Measurements from ENCODE around the gene DNMT1.
"Not testable (repeated sequence)": the region's sequence is repeated elsewhere in the genome, so short reads cannot be mapped to it uniquely, and the experiment has no call there.

DNMT1 gene

GRCh38 chr19:10168386-10168948 is 26.3 kb downstream of the DNMT1 start:
- TF ChIP-seq TSHZ2 (CRISPR knock-in tag; IDR thresholded peaks at IDR 0.05) (no peak), SNAI2 (CRISPR knock-in tag; IDR thresholded peaks at IDR 0.05) (no peak), PATZ1 (CRISPR knock-in tag; IDR thresholded peaks at IDR 0.05; ENCODE audit: borderline replicate concordance) (no peak), ESRRG (CRISPR knock-in tag; IDR thresholded peaks at IDR 0.05) (no peak), ARNTL (CRISPR knock-in tag; IDR thresholded peaks at IDR 0.05; ENCODE audit: borderline replicate concordance, low read depth) (no peak), ISL1 (CRISPR knock-in tag; IDR thresholded peaks at IDR 0.05) (no peak), TCF4 (CRISPR knock-in tag; IDR thresholded peaks at IDR 0.05; ENCODE audit: borderline replicate concordance) (no peak), TOX (CRISPR knock-in tag; IDR thresholded peaks at IDR 0.05; ENCODE audit: borderline replicate concordance) (no peak), ZNF70 (CRISPR knock-in tag; IDR thresholded peaks at IDR 0.05) (no peak), BACH2 (CRISPR knock-in tag; IDR thresholded peaks at IDR 0.05; ENCODE audit: borderline replicate concordance) (no peak), GLIS3 (CRISPR knock-in tag; IDR thresholded peaks at IDR 0.05) (no peak)

GRCh38 chr19:10167459-10167858 is 27.3 kb downstream of the DNMT1 start:
- TF ChIP-seq OSR1 (CRISPR knock-in tag; IDR thresholded peaks at IDR 0.05): no peak
- no peak for TF ChIP-seq ZFP3 (CRISPR knock-in tag; IDR thresholded peaks at IDR 0.05)
- TF ChIP-seq ZNF70 (CRISPR knock-in tag; IDR thresholded peaks at IDR 0.05): no peak
- no peak for TF ChIP-seq ZFP30 (CRISPR knock-in tag; IDR thresholded peaks at IDR 0.05)
- TF ChIP-seq ZC3H10 (CRISPR knock-in tag; IDR thresholded peaks at IDR 0.05): no peak
- TF ChIP-seq ISL1 (CRISPR knock-in tag; IDR thresholded peaks at IDR 0.05): no peak
- TF ChIP-seq ARNTL (CRISPR knock-in tag; IDR thresholded peaks at IDR 0.05; ENCODE audit: borderline replicate concordance, low read depth): no peak
- TF ChIP-seq, protein P1, sequence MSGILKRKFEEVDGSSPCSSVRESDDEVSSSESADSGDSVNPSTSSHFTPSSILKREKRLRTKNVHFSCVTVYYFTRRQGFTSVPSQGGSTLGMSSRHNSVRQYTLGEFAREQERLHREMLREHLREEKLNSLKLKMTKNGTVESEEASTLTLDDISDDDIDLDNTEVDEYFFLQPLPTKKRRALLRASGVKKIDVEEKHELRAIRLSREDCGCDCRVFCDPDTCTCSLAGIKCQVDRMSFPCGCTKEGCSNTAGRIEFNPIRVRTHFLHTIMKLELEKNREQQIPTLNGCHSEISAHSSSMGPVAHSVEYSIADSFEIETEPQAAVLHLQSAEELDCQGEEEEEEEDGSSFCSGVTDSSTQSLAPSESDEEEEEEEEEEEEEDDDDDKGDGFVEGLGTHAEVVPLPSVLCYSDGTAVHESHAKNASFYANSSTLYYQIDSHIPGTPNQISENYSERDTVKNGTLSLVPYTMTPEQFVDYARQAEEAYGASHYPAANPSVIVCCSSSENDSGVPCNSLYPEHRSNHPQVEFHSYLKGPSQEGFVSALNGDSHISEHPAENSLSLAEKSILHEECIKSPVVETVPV (CRISPR knock-in tag; IDR thresholded peaks at IDR 0.05): no peak
- TF ChIP-seq GLIS3 (CRISPR knock-in tag; IDR thresholded peaks at IDR 0.05): no peak
- TF ChIP-seq PPARA (CRISPR knock-in tag; IDR thresholded peaks at IDR 0.05; ENCODE audit: borderline replicate concordance): no peak
- no peak for TF ChIP-seq RARB (CRISPR knock-in tag; IDR thresholded peaks at IDR 0.05)
- no peak for TF ChIP-seq CSDC2 (CRISPR knock-in tag; IDR thresholded peaks at IDR 0.05)
- no peak for TF ChIP-seq BACH2 (CRISPR knock-in tag; IDR thresholded peaks at IDR 0.05; ENCODE audit: borderline replicate concordance)
- TF ChIP-seq SNAI2 (CRISPR knock-in tag; IDR thresholded peaks at IDR 0.05): no peak
- no peak for ATAC-seq

More at GRCh38 chr19:10168386-10168948, 26.3 kb downstream of the DNMT1 start:
- ATAC-seq: no peak

GRCh38 chr19:10166501-10166900 is 28.3 kb downstream of the DNMT1 start:
- not testable (repeated sequence) for ATAC-seq

DNA sequence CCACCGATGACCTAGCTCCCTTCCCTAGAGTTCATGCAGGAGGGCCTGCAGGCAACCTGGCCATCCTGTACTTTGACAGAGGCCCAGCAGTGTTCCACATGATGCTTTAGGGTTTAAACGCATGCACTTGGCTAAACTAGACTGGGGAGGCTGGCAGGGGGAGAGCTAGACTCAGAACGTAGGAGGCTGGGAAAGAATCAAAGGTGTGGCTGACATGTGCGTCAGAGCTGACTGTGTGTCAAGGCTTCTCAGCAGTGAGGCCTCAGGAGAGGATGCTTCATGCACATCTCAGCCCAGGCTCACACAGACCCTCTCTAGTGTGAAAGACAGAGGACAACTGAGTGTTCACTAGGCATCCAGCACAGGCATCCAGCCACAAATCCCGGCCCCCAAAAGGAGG is 28.7 kb downstream of the DNMT1 start:
- no peak for ATAC-seq
- TF ChIP-seq, protein P1 (CRISPR knock-in tag; IDR thresholded peaks at IDR 0.05): no peak
- TF ChIP-seq ZNF565 (CRISPR knock-in tag; conservative IDR thresholded peaks at IDR 0.05; ENCODE audit: low read depth): no peak
- no peak for TF ChIP-seq PATZ1 (CRISPR knock-in tag; IDR thresholded peaks at IDR 0.05; ENCODE audit: borderline replicate concordance)
- TF ChIP-seq ZNF8 (CRISPR knock-in tag; IDR thresholded peaks at IDR 0.05): no peak
- TF ChIP-seq, protein P2, sequence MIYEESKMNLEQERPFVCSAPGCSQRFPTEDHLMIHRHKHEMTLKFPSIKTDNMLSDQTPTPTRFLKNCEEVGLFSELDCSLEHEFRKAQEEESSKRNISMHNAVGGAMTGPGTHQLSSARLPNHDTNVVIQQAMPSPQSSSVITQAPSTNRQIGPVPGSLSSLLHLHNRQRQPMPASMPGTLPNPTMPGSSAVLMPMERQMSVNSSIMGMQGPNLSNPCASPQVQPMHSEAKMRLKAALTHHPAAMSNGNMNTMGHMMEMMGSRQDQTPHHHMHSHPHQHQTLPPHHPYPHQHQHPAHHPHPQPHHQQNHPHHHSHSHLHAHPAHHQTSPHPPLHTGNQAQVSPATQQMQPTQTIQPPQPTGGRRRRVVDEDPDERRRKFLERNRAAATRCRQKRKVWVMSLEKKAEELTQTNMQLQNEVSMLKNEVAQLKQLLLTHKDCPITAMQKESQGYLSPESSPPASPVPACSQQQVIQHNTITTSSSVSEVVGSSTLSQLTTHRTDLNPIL (CRISPR knock-in tag; IDR thresholded peaks at IDR 0.05; ENCODE audit: low read depth): no peak
- no peak for TF ChIP-seq ESRRG (CRISPR knock-in tag; IDR thresholded peaks at IDR 0.05)
- TF ChIP-seq BACH2 (CRISPR knock-in tag; IDR thresholded peaks at IDR 0.05; ENCODE audit: borderline replicate concordance): no peak
- no peak for TF ChIP-seq GLIS3 (CRISPR knock-in tag; IDR thresholded peaks at IDR 0.05)
- no peak for TF ChIP-seq ZC3H10 (CRISPR knock-in tag; IDR thresholded peaks at IDR 0.05)
- no peak for TF ChIP-seq SNAI2 (CRISPR knock-in tag; IDR thresholded peaks at IDR 0.05)
- no peak for TF ChIP-seq TSHZ2 (CRISPR knock-in tag; IDR thresholded peaks at IDR 0.05)

Measured in SK-N-SH treated with all-trans-retinoic acid at 6 μM for 48 hours (cell line).